Muscle layer of colon (tissue), 2 donors: ENCODE results near the gene PLXNA2.

Experiments used
- H3K27ac ChIP-seq: one replicate; pipeline ENCODE4 v1.7.0; 2013; ENCODE audit warnings: low read depth, mild to moderate bottlenecking, low read length, moderate library complexity
- H3K27me3 ChIP-seq, 2 donors: one replicate each; pipeline ENCODE4 v1.7.0; 2013; ENCODE audit warnings: low read length in 2 of 2, mild to moderate bottlenecking in 2 of 2; ENCODE audit not compliant: insufficient read depth in 2 of 2, control insufficient read depth in 1 of 2
- H3K36me3 ChIP-seq: one replicate; pipeline ENCODE4 v1.7.0; 2013; ENCODE audit warnings: mild to moderate bottlenecking, low read length; ENCODE audit not compliant: insufficient read depth
- H3K4me1 ChIP-seq: one replicate; pipeline ENCODE4 v1.7.0; 2013; ENCODE audit warnings: mild to moderate bottlenecking, low read length; ENCODE audit not compliant: insufficient read depth
- H3K4me3 ChIP-seq, 2 donors: one replicate each; pipeline ENCODE4 v1.7.0; 2013; ENCODE audit warnings: low read length in 2 of 2, low read depth in 1 of 2, mild to moderate bottlenecking in 1 of 2, moderate library complexity in 1 of 2
- H3K9ac ChIP-seq: one replicate; pipeline ENCODE4 v1.7.0; 2013; ENCODE audit warnings: low read length
- H3K9me3 ChIP-seq: one replicate; pipeline ENCODE4 v1.7.0; 2013; ENCODE audit warnings: mild to moderate bottlenecking, low read length
- donor health status: abdominal sarcoma.
- donor health status: Adenocarcinoma of cecum.

Gene PLXNA2

DNA sequence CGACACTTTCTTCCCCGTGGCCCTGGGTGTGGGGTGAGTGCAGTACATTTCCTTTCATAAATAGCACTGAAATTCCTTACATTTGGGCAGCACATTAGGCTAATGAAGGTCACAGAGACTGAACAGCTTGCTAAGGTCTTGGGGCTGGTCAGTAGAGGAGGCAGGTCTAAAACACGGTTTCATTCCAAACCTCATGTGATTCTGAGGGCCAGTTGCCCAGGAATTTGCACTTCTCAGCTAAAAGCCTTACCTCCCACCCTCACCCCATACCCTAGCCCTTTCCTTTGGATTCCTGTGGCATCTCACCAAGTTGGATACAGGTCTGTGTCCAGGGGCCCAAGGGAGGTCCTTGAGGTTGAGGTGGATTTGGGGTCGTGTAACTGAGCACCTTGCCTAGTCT, 185.4 kb downstream of the PLXNA2 start:
- Histone ChIP-seq H3K9me3 (no peaks in the 10 kb centered on the region), H3K27me3 (no peaks in the 10 kb centered on the region), H3K9ac (no peak overlapping the region), H3K27ac (no peak overlapping the region), H3K36me3 (no peaks in the 10 kb centered on the region), H3K4me3 (no peak overlapping the region), H3K4me1 (no peaks in the 10 kb centered on the region)

DNA sequence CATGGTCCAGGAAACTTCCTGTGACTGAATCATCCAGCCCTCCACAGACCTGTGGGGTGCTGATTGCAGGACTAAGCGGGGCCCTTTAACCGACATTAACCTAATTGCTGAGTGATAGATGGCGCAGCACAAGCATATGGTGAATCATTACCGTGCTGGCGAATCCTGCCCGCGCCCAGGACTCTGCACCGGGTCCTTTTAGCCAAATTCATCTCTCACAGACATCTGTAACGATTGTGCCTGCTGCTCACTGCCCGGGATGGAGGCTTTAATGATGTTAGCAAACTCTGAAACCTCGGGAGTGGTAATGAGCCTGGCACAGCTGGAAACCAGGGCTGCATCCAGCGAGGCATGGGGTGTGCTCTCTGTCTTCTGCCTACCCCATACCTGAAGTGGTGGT, 185.9 kb downstream of the PLXNA2 start:
- H3K9me3 ChIP-seq, result no peaks in the 10 kb centered on the region
- H3K4me1 ChIP-seq, result no peaks in the 10 kb centered on the region
- no peak overlapping the region for H3K9ac ChIP-seq
- no peaks in the 10 kb centered on the region for H3K36me3 ChIP-seq
- H3K27me3 ChIP-seq, result no peaks in the 10 kb centered on the region
- H3K4me3 ChIP-seq, result no peak overlapping the region
- H3K27ac ChIP-seq, result no peak overlapping the region

DNA sequence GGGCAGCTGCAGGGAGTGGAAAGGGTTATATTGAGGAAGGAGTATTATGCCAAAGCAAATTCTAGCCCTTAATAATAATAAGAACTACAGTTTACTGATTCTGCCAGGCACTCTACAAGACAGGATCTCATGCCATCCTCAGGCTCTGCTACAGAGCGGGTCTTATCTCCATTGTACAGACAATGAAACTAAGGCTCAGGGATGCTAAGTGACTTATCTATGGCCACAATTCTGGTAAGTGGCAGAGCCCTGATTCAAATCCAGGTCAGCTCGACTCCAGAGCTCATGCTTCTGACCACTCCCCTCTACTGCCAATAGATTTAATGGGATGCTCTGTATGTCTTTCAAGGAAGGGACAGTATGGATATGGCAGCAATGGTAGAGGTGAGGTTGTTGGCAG, 187.1 kb downstream of the PLXNA2 start:
- Histone ChIP-seq H3K9me3 (no peaks in the 10 kb centered on the region), H3K27me3 (no peaks in the 10 kb centered on the region), H3K27ac (no peak overlapping the region), H3K9ac (no peak overlapping the region), H3K4me3 (no peak overlapping the region), H3K36me3 (no peaks in the 10 kb centered on the region), H3K4me1 (no peaks in the 10 kb centered on the region)

DNA sequence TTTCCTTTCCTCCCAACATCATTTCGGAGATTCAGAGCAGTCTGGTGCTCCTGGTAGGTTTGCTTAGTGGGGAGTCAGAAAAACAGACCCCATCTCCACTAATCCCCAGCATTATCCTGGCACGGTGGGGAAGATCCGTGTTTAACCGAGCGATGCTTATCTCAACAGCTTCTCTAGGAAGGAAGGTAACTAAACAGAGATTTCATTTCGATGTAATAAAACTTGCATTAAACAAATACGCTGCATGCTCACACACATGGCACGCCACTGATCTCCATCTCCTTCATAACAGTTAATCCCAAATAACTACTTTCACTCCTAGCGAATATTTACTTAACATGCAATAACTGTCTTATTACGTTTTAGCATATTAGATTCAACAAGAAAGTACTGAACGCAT, 188.6 kb downstream of the PLXNA2 start:
- no peaks in the 10 kb centered on the region for H3K27me3 ChIP-seq
- no peak overlapping the region for H3K27ac ChIP-seq
- H3K9ac ChIP-seq, result no peak overlapping the region
- H3K4me3 ChIP-seq, result no peak overlapping the region
- peaks cover 6% of the 10 kb centered on the region for H3K36me3 ChIP-seq
- H3K4me1 ChIP-seq, result no peaks in the 10 kb centered on the region
- H3K9me3 ChIP-seq, result no peaks in the 10 kb centered on the region

DNA sequence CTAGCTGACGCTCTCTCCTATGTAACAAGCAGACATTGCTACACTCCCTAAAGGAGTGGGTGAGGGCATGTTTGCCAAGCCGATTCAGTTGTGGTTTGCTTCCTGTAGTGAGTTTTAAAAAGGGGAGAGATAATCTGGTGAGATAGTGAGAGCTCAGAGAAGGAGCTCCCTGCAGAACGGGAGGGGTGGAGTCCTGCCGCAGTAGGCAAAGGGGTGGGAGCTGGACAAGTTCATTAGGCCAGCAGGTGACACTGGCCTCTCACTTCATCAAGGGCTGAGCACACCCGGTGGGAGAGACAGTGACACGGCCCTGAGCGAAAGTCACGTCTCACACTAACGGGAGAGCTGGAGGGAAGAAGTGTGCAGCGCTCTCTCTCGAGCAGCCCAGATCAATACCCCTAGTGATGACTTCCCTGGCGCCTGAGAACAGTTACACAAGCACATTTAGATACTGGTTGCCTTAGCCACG, 189.2 kb downstream of the PLXNA2 start:
- H3K27me3 ChIP-seq, result no peaks in the 10 kb centered on the region
- H3K27ac ChIP-seq, result no peak overlapping the region
- H3K4me3 ChIP-seq, result no peak overlapping the region
- no peaks in the 10 kb centered on the region for H3K9me3 ChIP-seq
- peaks cover 6% of the 10 kb centered on the region for H3K36me3 ChIP-seq
- H3K9ac ChIP-seq, result no peak overlapping the region
- H3K4me1 ChIP-seq, result no peaks in the 10 kb centered on the region

DNA sequence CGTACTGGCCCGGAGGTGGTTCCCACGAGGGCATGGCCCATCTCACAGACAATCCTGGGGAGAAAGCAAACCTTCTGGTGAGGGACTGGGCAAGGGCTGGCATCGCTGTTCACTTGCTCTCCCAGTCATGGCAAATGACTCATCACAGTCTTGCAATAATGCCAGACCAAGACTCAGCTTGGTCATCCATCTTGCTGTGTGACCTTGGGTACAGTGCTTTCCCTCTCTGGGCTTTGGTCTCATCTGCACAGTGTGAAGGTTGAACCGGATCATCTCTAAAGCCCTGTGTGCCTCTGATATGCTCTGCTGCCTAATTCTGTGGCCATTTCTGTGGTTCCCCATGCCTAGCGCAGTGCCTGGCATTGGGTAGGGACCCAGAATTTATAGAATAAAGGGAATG, 189.7 kb downstream of the PLXNA2 start:
- H3K9ac ChIP-seq, result no peak overlapping the region
- H3K4me1 ChIP-seq, result no peaks in the 10 kb centered on the region
- no peaks in the 10 kb centered on the region for H3K27me3 ChIP-seq
- H3K27ac ChIP-seq, result no peak overlapping the region
- H3K9me3 ChIP-seq, result no peaks in the 10 kb centered on the region
- peaks cover 6% of the 10 kb centered on the region for H3K36me3 ChIP-seq
- no peak overlapping the region for H3K4me3 ChIP-seq

DNA sequence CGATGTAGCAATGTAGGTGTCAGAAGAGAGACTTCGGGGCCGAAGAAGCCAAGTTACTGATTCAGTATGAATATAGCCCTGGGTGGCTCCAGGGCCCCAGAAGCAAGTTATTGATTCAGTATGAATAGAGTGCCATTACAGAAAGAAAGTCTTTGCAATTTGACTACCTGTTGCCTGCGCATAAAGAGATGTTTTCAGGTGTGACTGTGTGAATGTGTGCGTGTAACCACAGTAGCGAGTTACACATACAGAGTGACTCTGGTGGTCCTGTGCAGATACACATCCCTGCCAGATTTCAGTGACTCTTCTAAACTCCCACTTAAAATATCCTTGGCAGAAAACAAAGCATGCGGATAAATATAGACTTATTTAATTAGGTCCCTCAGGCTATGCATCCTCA, 190.5 kb downstream of the PLXNA2 start:
- H3K36me3 ChIP-seq, result peaks cover 6% of the 10 kb centered on the region

DNA sequence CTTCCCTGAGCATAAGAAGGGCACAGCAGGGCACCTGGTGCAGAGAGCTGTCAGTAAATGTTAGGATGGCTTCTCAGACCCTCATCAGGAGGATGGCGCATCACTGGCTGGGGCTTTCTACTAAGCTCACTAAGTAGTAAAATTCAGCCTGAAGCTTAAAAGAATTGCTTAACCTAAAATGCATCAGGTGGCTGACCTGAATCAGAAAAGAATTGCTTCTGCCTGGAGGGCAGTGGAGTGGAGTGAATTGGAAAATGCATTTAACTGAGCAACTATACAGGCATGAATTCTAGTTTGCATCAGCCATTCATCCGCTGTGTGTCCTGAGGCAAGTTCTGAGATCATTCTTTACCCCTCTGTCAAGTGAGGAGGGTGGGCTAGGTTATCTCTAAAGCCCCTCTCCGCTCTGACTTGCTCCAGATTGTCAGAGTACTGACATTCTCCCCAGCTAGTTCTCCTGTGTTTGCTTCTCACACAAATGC, 191.2 kb downstream of the PLXNA2 start:
- no peak overlapping the region for H3K27ac ChIP-seq
- no peak overlapping the region for H3K4me3 ChIP-seq
- H3K9ac ChIP-seq, result no peak overlapping the region
- no peaks in the 10 kb centered on the region for H3K9me3 ChIP-seq
- H3K36me3 ChIP-seq, result peaks cover 6% of the 10 kb centered on the region
- no peaks in the 10 kb centered on the region for H3K27me3 ChIP-seq
- peaks cover 5% of the 10 kb centered on the region for H3K4me1 ChIP-seq

More for the DNA sequence above, 190.5 kb downstream of the PLXNA2 start:
- no peaks in the 10 kb centered on the region for H3K4me1 ChIP-seq
- H3K9me3 ChIP-seq, result no peaks in the 10 kb centered on the region
- no peak overlapping the region for H3K9ac ChIP-seq
- no peak overlapping the region for H3K27ac ChIP-seq
- no peak overlapping the region for H3K4me3 ChIP-seq
- no peaks in the 10 kb centered on the region for H3K27me3 ChIP-seq

DNA sequence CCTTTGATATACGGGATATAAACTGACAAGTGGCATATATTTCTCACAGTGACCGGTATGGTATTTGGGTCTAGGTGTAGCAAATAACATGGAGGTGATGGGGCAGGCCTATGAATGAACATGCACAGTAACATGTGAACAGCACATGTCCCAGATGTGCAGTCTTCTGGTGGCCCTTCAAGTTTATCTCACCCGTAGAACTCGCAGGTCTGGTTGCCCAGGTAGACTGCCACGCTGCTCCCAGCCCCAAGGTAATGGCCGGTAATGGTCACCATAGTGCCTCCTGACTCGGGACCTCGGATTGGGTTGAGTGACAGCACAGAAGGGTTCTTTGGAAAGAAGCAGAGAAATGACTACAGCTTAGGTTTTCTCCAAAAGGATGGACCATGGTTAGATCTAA, 192.0 kb downstream of the PLXNA2 start:
- Histone ChIP-seq H3K36me3 (peaks cover 6% of the 10 kb centered on the region), H3K27me3 (no peaks in the 10 kb centered on the region), H3K4me3 (no peak overlapping the region), H3K27ac (no peak overlapping the region), H3K9me3 (no peaks in the 10 kb centered on the region), H3K9ac (no peak overlapping the region), H3K4me1 (peaks cover 14% of the 10 kb centered on the region)

DNA sequence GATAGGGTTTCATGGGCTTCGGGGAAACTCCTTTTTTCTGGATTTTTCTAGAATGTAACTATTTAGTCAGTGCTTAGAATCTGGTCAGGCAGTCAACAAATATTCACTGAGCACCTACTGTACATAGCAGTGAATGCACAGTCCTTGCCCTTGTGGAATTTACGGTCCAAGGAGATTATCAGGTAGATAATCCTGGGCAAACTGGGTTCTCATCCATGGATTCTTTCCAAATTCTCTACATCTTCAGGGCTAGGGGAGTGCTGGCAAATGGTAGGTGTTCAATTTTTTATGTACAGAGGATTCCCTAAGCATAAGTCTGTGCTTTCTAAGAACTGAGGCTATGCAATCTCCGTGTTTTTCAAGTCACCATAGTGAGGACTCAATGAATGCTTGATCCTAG, 192.5 kb downstream of the PLXNA2 start:
- Histone ChIP-seq H3K27ac (no peak overlapping the region), H3K4me1 (peaks cover 14% of the 10 kb centered on the region), H3K9me3 (no peaks in the 10 kb centered on the region), H3K27me3 (no peaks in the 10 kb centered on the region), H3K4me3 (no peak overlapping the region), H3K9ac (no peak overlapping the region), H3K36me3 (peaks cover 6% of the 10 kb centered on the region)

DNA sequence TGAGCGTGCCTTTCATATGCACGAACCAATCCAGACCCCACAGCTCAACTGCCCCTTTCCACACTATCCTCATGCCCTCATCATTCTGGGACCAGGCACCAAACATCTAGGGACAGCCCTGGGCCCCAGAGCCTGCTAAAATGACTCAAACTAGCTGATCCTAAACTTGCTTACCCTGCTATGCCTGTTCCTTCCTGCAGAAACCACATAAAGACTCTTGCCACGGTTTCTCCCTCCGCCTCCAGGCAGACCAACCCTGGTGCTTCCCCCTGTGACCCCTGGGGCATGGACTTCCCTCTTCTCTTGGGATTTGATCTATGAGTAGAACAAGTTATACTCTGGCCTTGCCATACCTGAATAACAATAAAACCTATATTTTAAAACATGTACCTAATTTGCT, 195.3 kb downstream of the PLXNA2 start:
- Histone ChIP-seq H3K4me1 (peaks cover 14% of the 10 kb centered on the region), H3K27me3 (no peaks in the 10 kb centered on the region)

DNA sequence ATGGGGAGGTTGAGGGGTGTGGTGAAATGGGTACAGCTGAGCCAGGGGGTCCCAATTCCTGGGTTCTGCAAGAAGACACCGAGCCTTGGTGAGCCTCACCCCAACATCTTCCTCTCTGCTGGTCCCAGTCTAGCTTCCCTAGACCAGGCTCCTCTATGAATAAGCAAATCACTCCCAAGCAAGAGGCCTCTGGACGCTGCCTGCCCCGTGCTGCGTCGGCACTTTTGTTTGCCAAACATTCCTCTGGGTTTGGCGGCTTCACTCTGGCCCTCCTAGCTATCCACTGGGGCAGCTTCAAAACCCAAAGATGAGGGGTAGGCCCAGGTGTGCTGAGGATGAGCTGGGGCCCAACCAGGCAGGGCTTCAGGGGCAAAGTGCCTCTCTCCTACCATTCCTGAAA, 196.2 kb downstream of the PLXNA2 start:
- no peak overlapping the region for H3K9ac ChIP-seq

More for the DNA sequence above, 195.3 kb downstream of the PLXNA2 start:
- no peak overlapping the region for H3K4me3 ChIP-seq
- no peaks in the 10 kb centered on the region for H3K9me3 ChIP-seq
- H3K9ac ChIP-seq, result no peak overlapping the region
- H3K36me3 ChIP-seq, result peaks cover 16% of the 10 kb centered on the region
- H3K27ac ChIP-seq, result no peak overlapping the region

More for the DNA sequence above, 196.2 kb downstream of the PLXNA2 start:
- peaks cover 23% of the 10 kb centered on the region for H3K36me3 ChIP-seq
- no peak overlapping the region for H3K4me3 ChIP-seq
- H3K27ac ChIP-seq, result peak overlapping the region; percentile 63
- no peaks in the 10 kb centered on the region for H3K9me3 ChIP-seq
- peaks cover 14% of the 10 kb centered on the region for H3K4me1 ChIP-seq
- no peaks in the 10 kb centered on the region for H3K27me3 ChIP-seq
